Hematopoietic multipotent progenitor cell (in vitro differentiated cells): ENCODE measurements around the gene UGT1A10. TPM values are rescaled to one million over a fixed set of nuclear protein-coding genes. Genes with fewer than 3 reads are reported as not detected.
A peak's percentile ranks its signal among the peaks of the same experiment; 100 is the strongest.
"Not testable (repeated sequence)": the region's sequence is repeated elsewhere in the genome, so short reads cannot be mapped to it uniquely, and the experiment has no call there.

Experiments
- DNase-seq, 3 donors: peaks; one replicate each; pipeline ENCODE4 v3.0.0-alpha.2; 2011 to 2015; ENCODE audit warnings: low read depth in 2 of 3, low spot score in 2 of 3
- total RNA-seq: library from RNA; depleted of rRNA; stranded (reverse); fragments of >200 nt; gene quantifications from one replicate; pipeline ENCODE4 v1.2.3, GENCODE V29; 2012

Gene UGT1A10
- total RNA-seq, 1 donor = under 0.01 TPM

- DNase-seq = no peak
Observed at GRCh38 chr2:233655043-233655442, 18.8 kb downstream of the UGT1A10 start.

GRCh38 chr2:233655943-233656342 lies 19.7 kb downstream of the UGT1A10 start:
- not testable (repeated sequence) for DNase-seq

GRCh38 chr2:233656443-233656842 lies 20.2 kb downstream of the UGT1A10 start:
- DNase-seq = no peak

- no peak for DNase-seq
Observed at GRCh38 chr2:233658610-233659009, 22.4 kb downstream of the UGT1A10 start.

- no peak for DNase-seq
Observed at GRCh38 chr2:233663911-233664310, 27.7 kb downstream of the UGT1A10 start.

- no peak for DNase-seq
Observed at GRCh38 chr2:233668605-233669260, 32.5 kb downstream of the UGT1A10 start.

GRCh38 chr2:233671290-233672161 lies 35.3 kb downstream of the UGT1A10 start, which contains the start of gene UGT1A9:
Gene UGT1A9, plus strand, starts transcription at chr2:233671898. Its CDS starts 37 bp downstream, at chr2:233671935.
- DNase-seq = no peak

- peak in 1 of 3 donors; percentile 41 for DNase-seq
Observed at GRCh38 chr2:233672886-233673285, 36.6 kb downstream of the UGT1A10 start.

- DNase-seq = no peak
Observed at GRCh38 chr2:233673896-233674295, 37.6 kb downstream of the UGT1A10 start.

- no peak for DNase-seq
Observed at GRCh38 chr2:233674314-233674713, 38.1 kb downstream of the UGT1A10 start.

GRCh38 chr2:233674995-233675394 lies 38.7 kb downstream of the UGT1A10 start:
- DNase-seq = no peak

- DNase-seq = no peak
Observed at GRCh38 chr2:233676046-233676445, 39.8 kb downstream of the UGT1A10 start.

GRCh38 chr2:233679196-233679595 lies 42.9 kb downstream of the UGT1A10 start:
- DNase-seq = no peak

- no peak for DNase-seq
Observed at GRCh38 chr2:233680361-233681045, 44.3 kb downstream of the UGT1A10 start.

GRCh38 chr2:233681521-233682099 lies 45.4 kb downstream of the UGT1A10 start, which contains the start of gene UGT1A7:
Gene UGT1A7, plus strand, starts transcription at chr2:233681901. Its CDS starts 37 bp downstream, at chr2:233681938.
- DNase-seq = no peak

- DNase-seq = no peak
Observed at GRCh38 chr2:233684640-233685039, 48.4 kb downstream of the UGT1A10 start.

GRCh38 chr2:233686928-233687327 lies 50.7 kb downstream of the UGT1A10 start:
- no peak for DNase-seq

- no peak for DNase-seq
Observed at GRCh38 chr2:233688341-233688740, 52.1 kb downstream of the UGT1A10 start.

- DNase-seq = peak in 1 of 3 donors; percentile 26
Observed at GRCh38 chr2:233689031-233689430, 52.8 kb downstream of the UGT1A10 start.

- DNase-seq = peak in 1 of 3 donors; percentile 42
Observed at GRCh38 chr2:233689501-233689900, 53.3 kb downstream of the UGT1A10 start.

GRCh38 chr2:233690444-233690843 lies 54.2 kb downstream of the UGT1A10 start:
- no peak for DNase-seq
